Fibroblast of lung (primary cell): ENCODE measurements around the gene GUCY1A2.
"Not testable (repeated sequence)": the region's sequence is repeated elsewhere in the genome, so short reads cannot be mapped to it uniquely, and the experiment has no call there.

ENCODE experiments used
- EZH2 ChIP-seq: IDR thresholded peaks from 2 replicates; pipeline ENCODE4 v1.5.1; 2012; ENCODE audit warnings: low read length, control low read depth, mild to moderate bottlenecking; ENCODE audit errors: missing control alignments
- TF ChIP-seq, protein P1 (sequence below), 2 donors: IDR thresholded peaks in 1 of 2; conservative IDR thresholded peaks in 1 of 2; 1 replicate in 1 of 2; 2 replicates in 1 of 2; pipeline ENCODE4 v1.5.1; 2011 to 2012; ENCODE audit warnings: low read length in 2 of 2, control low read depth in 1 of 2, inconsistent platforms in 1 of 2, low read depth in 1 of 2, mild to moderate bottlenecking in 1 of 2

DNA sequence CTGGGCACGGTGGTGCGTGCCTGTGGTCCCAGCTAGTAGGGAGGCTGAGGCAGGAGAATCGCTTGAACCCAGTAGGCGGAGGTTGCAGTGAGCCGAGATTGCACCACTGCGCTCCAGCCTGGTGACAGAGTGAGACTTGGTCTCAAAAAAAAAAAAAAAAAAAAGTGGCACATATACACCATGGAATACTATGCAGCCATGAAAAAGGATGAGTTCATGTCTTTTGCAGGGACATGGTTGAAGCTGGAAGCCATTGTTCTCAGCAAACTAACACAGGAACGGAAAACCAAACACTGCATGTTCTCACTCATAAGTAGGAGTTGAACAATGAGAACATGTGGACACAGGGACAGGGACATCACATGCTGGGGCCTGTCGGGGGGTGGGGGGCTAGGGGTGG lies 241.0 kb downstream of the GUCY1A2 start:
- TF ChIP-seq, protein P1, sequence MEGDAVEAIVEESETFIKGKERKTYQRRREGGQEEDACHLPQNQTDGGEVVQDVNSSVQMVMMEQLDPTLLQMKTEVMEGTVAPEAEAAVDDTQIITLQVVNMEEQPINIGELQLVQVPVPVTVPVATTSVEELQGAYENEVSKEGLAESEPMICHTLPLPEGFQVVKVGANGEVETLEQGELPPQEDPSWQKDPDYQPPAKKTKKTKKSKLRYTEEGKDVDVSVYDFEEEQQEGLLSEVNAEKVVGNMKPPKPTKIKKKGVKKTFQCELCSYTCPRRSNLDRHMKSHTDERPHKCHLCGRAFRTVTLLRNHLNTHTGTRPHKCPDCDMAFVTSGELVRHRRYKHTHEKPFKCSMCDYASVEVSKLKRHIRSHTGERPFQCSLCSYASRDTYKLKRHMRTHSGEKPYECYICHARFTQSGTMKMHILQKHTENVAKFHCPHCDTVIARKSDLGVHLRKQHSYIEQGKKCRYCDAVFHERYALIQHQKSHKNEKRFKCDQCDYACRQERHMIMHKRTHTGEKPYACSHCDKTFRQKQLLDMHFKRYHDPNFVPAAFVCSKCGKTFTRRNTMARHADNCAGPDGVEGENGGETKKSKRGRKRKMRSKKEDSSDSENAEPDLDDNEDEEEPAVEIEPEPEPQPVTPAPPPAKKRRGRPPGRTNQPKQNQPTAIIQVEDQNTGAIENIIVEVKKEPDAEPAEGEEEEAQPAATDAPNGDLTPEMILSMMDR (conservative IDR thresholded peaks at IDR 0.05 in 1 of 2, IDR thresholded peaks at IDR 0.05 in 1 of 2; ENCODE audit: low read depth in 1 of 2, low read length in 2 of 2) = not testable (repeated sequence)
- TF ChIP-seq EZH2 = not testable (repeated sequence)
